Neural cell (in vitro differentiated cells): ENCODE results near the gene EMD. TPM values are rescaled to one million over a fixed set of nuclear protein-coding genes. Genes with fewer than 3 reads are reported as not detected.
"Not testable (repeated sequence)": the region's sequence is repeated elsewhere in the genome, so short reads cannot be mapped to it uniquely, and the experiment has no call there.

Experiments
- H2AFZ ChIP-seq: fragments of 200-600, 300-800 bp; sonication (generic), shearing (Covaris generic); 2 replicates; pipeline ENCODE4 v1.6.0; 2014; ENCODE audit warnings: low read depth, mild to moderate bottlenecking, antibody characterized with exemption, low read length, moderate library complexity
- H3F3A ChIP-seq: fragments of 200-600 bp; shearing (Covaris generic); 2 replicates; pipeline ENCODE4 v1.6.1; 2016; ENCODE audit warnings: mild to moderate bottlenecking, moderate library complexity, mixed read lengths, antibody characterized with exemption, low read length; ENCODE audit not compliant: insufficient read depth, poor library complexity, severe bottlenecking
- H3K27ac ChIP-seq: fragments of 200-600, 300-800 bp; sonication (generic), shearing (Covaris generic); 2 replicates; pipeline ENCODE4 v1.5.1; 2014; ENCODE audit warnings: mild to moderate bottlenecking, low read length, moderate library complexity
- H3K27me3 ChIP-seq: fragments of 300-800, 200-600 bp; sonication (generic), shearing (Covaris generic); 2 replicates; pipeline ENCODE4 v1.6.0; 2014; ENCODE audit warnings: mild to moderate bottlenecking, low read depth, low read length, moderate library complexity; ENCODE audit not compliant: insufficient read depth
- H3K36me3 ChIP-seq: fragments of 300-800, 200-600 bp; sonication (generic), shearing (Covaris generic); 2 replicates; pipeline ENCODE4 v1.5.1; 2014; ENCODE audit warnings: mild to moderate bottlenecking, antibody characterized with exemption, low read length, moderate library complexity; ENCODE audit not compliant: insufficient read depth
- H3K4me2 ChIP-seq: fragments of 300-800, 200-600 bp; sonication (generic), shearing (Covaris generic); 2 replicates; pipeline ENCODE4 v1.6.0; 2014; ENCODE audit warnings: mild to moderate bottlenecking, low read length
- H3K4me3 ChIP-seq: fragments of 300-800, 200-600 bp; sonication (generic), shearing (Covaris generic); 2 replicates; pipeline ENCODE4 v1.5.1; 2014; ENCODE audit warnings: mild to moderate bottlenecking, low read length, moderate library complexity
- H3K79me2 ChIP-seq: fragments of 200-600 bp; shearing (Covaris generic); replicated peaks from 2 replicates; pipeline ENCODE4 v1.6.0; 2014; ENCODE audit warnings: mild to moderate bottlenecking, low read length, moderate library complexity; ENCODE audit not compliant: insufficient read depth
- H3K9ac ChIP-seq: fragments of 300-800, 200-600 bp; sonication (generic), shearing (Covaris generic); 2 replicates; pipeline ENCODE4 v1.6.1; 2016; ENCODE audit warnings: mild to moderate bottlenecking, low read length, mixed read lengths
- H3K9me2 ChIP-seq: fragments of 200-600 bp; shearing (Covaris generic); 2 replicates; pipeline ENCODE4 v1.6.1; 2016; ENCODE audit warnings: mild to moderate bottlenecking, low read length, mixed read lengths; ENCODE audit not compliant: insufficient read depth
- H3K9me3 ChIP-seq: fragments of 200-600, 300-800 bp; sonication (generic), shearing (Covaris generic); 2 replicates; pipeline ENCODE4 v1.6.1; 2016; ENCODE audit warnings: mild to moderate bottlenecking, mixed run types, low read length, moderate library complexity, mixed read lengths
- H4K20me1 ChIP-seq: fragments of 200-600 bp; shearing (Covaris generic); 2 replicates; pipeline ENCODE4 v1.6.1; 2016; ENCODE audit warnings: mild to moderate bottlenecking, mixed run types; ENCODE audit not compliant: insufficient read depth
- EP300 ChIP-seq: fragments of 450-650 bp; conservative IDR thresholded peaks from 2 replicates; pipeline ENCODE4 v1.6.1; 2014; ENCODE audit warnings: antibody characterized with exemption, mild to moderate bottlenecking, moderate library complexity; ENCODE audit not compliant: poor library complexity, severe bottlenecking
- EZH2 ChIP-seq: fragments of 200-600, 300-800 bp; shearing (Covaris generic), sonication (generic); IDR thresholded peaks from 2 replicates; pipeline ENCODE4 v1.6.1; 2014; ENCODE audit warnings: antibody characterized with exemption, low read length, borderline replicate concordance, mild to moderate bottlenecking; ENCODE audit not compliant: insufficient read depth, poor library complexity, severe bottlenecking
- MXI1 ChIP-seq: fragments of 450-650 bp; conservative IDR thresholded peaks from 2 replicates; pipeline ENCODE4 v1.6.1; 2014; ENCODE audit warnings: antibody characterized with exemption, mild to moderate bottlenecking; ENCODE audit not compliant: poor library complexity, severe bottlenecking
- POLR2AphosphoS5 ChIP-seq: IDR thresholded peaks from 2 replicates; pipeline ENCODE4 v1.6.1; 2012
- RAD21 ChIP-seq: fragments of 450-650 bp; conservative IDR thresholded peaks from 2 replicates; pipeline ENCODE4 v1.6.1; 2014; ENCODE audit warnings: antibody characterized with exemption, mild to moderate bottlenecking, moderate library complexity
- REST ChIP-seq: IDR thresholded peaks from 2 replicates; pipeline ENCODE4 v1.6.1; 2012; ENCODE audit warnings: borderline replicate concordance
- SMC3 ChIP-seq: fragments of 450-650 bp; conservative IDR thresholded peaks from 2 replicates; pipeline ENCODE4 v1.6.1; 2014; ENCODE audit warnings: antibody characterized with exemption, mild to moderate bottlenecking, moderate library complexity; ENCODE audit not compliant: poor library complexity
- TAF1 ChIP-seq: IDR thresholded peaks from 2 replicates; pipeline ENCODE4 v1.6.1; 2012; ENCODE audit warnings: low read depth
- polyA plus RNA-seq: library from polyadenylated mRNA; depleted of rRNA; stranded (reverse); fragments of >200 nt; gene quantifications from 2 replicates; pipeline ENCODE4 v1.2.3, GENCODE V29; 2014
- TF ChIP-seq, protein P1 (sequence below): fragments of 450-650 bp; IDR thresholded peaks from 2 replicates; pipeline ENCODE4 v1.5.1; 2014; ENCODE audit warnings: antibody characterized with exemption, mild to moderate bottlenecking, moderate library complexity; ENCODE audit not compliant: poor library complexity, severe bottlenecking

The EMD gene
- polyA plus RNA-seq, 1 donor from 2014 or later = 67.9 TPM

DNA sequence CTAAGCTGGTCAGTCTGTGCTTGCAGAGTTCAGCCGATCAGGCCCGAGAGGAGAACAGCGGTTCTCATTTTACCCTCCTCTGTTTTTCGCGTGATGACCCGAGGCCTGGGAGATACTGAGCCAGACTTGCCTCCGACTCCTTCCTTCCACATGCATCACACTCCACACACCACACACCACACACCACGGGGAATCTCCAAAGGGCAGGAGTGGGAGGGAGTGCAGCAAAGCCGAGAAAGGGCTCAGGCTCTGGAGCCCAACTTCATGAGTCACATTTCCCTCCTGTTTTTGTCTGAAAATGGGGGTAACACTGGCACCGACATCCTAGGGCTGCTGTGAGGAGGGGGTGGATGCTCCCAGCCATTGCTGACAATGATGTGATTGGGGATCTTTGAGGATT lies 44.6 kb upstream of the EMD start:
- Histone ChIP-seq H3K9ac (no peak overlapping the region), H3K9me3 (no peaks in the 10 kb centered on the region), H3K36me3 (no peaks in the 10 kb centered on the region), H3K79me2 (no peaks in the 10 kb centered on the region), H2AFZ (no peak overlapping the region), H3K4me3 (no peak overlapping the region), H3F3A (no peaks in the 10 kb centered on the region), H3K27ac (no peak overlapping the region), H3K4me2 (no peak overlapping the region), H3K9me2 (no peaks in the 10 kb centered on the region), H4K20me1 (no peaks in the 10 kb centered on the region), H3K27me3 (no peaks in the 10 kb centered on the region)
- no peak for TF ChIP-seq RAD21
- no peak for TF ChIP-seq MXI1
- TF ChIP-seq, protein P1, sequence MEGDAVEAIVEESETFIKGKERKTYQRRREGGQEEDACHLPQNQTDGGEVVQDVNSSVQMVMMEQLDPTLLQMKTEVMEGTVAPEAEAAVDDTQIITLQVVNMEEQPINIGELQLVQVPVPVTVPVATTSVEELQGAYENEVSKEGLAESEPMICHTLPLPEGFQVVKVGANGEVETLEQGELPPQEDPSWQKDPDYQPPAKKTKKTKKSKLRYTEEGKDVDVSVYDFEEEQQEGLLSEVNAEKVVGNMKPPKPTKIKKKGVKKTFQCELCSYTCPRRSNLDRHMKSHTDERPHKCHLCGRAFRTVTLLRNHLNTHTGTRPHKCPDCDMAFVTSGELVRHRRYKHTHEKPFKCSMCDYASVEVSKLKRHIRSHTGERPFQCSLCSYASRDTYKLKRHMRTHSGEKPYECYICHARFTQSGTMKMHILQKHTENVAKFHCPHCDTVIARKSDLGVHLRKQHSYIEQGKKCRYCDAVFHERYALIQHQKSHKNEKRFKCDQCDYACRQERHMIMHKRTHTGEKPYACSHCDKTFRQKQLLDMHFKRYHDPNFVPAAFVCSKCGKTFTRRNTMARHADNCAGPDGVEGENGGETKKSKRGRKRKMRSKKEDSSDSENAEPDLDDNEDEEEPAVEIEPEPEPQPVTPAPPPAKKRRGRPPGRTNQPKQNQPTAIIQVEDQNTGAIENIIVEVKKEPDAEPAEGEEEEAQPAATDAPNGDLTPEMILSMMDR = no peak
- no peak for TF ChIP-seq POLR2AphosphoS5
- no peak for TF ChIP-seq EP300
- no peak for TF ChIP-seq SMC3
- TF ChIP-seq EZH2 = no peak
- no peak for TF ChIP-seq REST
- TF ChIP-seq TAF1 = no peak

DNA sequence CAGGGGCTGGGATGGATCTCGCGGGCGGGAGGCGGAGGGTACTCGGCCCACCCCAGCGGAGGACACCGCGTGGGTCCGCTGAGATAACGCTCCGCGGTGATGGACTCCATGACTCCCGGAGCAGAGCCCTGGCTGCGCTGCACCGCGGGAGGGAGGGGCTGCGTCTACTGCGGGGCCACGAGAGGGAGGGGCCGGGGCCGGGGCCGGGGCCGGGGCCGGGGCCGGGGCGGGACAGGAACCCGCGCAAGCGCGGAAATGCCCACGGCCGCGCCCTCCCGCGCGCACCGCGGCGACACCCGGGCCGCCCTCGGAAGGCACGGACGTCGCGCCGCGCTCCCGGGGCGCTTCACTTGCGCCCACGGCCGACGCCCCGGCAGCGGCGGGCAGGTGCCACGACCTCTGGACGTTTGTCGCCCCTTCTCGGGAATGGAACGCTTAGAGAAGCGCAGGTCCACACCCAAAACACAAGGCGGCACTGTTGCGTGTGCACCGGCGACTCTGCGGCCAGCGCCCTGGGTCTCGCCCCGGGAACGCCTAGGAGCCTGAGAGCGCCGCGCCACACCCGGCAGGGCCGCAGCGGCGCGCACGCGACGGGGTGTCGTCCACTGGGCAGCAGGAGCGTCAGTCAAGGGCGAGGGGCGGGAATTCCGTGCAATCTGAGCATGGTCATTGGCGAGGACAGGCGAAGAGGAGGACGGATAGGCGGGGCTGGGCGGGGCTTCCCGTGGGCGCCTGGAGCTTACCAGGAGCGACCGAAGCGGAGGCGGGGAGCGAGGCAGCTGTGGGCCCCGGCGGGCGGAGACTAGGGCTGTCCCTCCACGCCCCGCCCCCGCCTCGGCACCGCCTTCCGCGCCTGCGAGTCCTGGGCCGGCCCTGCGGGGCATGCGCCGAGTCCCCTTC lies 37.4 kb upstream of the EMD start:
- H4K20me1 ChIP-seq, H3K27me3 ChIP-seq, H3F3A ChIP-seq, H3K9me3 ChIP-seq, H3K27ac ChIP-seq, H3K4me3 ChIP-seq, H3K9me2 ChIP-seq, H3K9ac ChIP-seq, H3K36me3 ChIP-seq, H3K79me2 ChIP-seq, H2AFZ ChIP-seq, H3K4me2 ChIP-seq: not testable (repeated sequence)

- H3F3A ChIP-seq, H4K20me1 ChIP-seq, H3K4me2 ChIP-seq, H3K9ac ChIP-seq, H2AFZ ChIP-seq, H3K27me3 ChIP-seq, H3K27ac ChIP-seq, H3K9me3 ChIP-seq, H3K9me2 ChIP-seq, H3K4me3 ChIP-seq, H3K79me2 ChIP-seq, H3K36me3 ChIP-seq: not testable (repeated sequence)
Observed at GRCh38 chrX:154343063-154343462, 36.0 kb upstream of the EMD start.

DNA sequence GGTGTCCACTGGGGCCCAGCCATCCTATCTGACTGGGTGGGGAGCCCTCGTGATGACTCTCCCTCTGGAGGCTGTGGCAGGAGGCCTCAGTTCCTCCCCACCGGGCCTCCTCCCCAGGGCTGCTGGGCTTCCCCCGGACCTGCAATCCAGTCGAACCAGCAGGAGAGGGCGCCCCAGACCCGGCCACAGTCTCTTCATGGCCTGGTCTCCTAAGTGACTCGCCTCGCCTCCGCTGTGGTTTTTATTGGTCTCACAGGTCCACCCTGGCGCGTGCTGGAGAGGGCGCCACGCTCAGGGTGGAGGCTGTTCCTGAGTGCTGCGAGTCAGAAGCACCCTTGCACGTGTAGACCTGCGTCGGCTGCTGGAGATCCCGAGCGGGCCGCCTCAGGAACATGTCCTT lies 35.5 kb upstream of the EMD start:
- not testable (repeated sequence) for H3K9me2 ChIP-seq, H3K36me3 ChIP-seq, H3K27me3 ChIP-seq, H3K79me2 ChIP-seq, H2AFZ ChIP-seq, H3K4me3 ChIP-seq, H3K27ac ChIP-seq, H3F3A ChIP-seq, H3K4me2 ChIP-seq, H3K9me3 ChIP-seq, H4K20me1 ChIP-seq, H3K9ac ChIP-seq
